Left renal pelvis (tissue), 4 donors: Measurements from ENCODE around the gene TUBGCP6. TPM values are rescaled to one million over a fixed set of nuclear protein-coding genes. Genes with fewer than 3 reads are reported as not detected.

ENCODE experiments used
- DNase-seq, 4 donors: peaks; one replicate each; pipeline ENCODE4 v3.0.0-alpha.2; 2013; ENCODE audit warnings: low read depth in 4 of 4, low spot score in 3 of 4
- polyA plus RNA-seq, 4 donors: library from polyadenylated mRNA; unstranded; fragments of 120-200 nt; gene quantifications; one replicate each; pipeline ENCODE4 v1.2.1, GENCODE V29; 2013; ENCODE audit not compliant: insufficient read length in 4 of 4

The TUBGCP6 gene
- polyA plus RNA-seq, 4 donors = 24.2 to 47.3 (median 34.6) TPM

DNA sequence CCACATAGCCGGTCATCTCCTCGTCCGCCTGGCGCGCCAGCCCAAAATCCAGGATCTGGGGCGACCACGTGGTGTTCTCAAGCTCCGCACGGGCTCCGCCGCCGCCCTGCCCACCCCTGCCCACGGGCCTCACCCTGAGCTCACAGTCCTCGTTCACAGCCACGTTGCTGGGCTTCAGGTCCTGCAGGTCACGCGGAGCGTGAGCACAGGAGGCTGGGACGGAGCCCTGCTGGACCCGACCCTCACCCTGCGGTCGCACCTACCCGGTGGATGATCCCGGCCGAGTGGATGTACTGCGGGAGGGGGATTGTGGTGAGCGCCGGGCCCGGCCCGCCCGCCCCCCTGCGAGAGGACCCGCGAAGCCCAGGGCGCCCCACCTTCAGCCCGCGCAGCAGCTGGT lies 22.2 kb upstream of the TUBGCP6 start:
- no peak for DNase-seq

DNA sequence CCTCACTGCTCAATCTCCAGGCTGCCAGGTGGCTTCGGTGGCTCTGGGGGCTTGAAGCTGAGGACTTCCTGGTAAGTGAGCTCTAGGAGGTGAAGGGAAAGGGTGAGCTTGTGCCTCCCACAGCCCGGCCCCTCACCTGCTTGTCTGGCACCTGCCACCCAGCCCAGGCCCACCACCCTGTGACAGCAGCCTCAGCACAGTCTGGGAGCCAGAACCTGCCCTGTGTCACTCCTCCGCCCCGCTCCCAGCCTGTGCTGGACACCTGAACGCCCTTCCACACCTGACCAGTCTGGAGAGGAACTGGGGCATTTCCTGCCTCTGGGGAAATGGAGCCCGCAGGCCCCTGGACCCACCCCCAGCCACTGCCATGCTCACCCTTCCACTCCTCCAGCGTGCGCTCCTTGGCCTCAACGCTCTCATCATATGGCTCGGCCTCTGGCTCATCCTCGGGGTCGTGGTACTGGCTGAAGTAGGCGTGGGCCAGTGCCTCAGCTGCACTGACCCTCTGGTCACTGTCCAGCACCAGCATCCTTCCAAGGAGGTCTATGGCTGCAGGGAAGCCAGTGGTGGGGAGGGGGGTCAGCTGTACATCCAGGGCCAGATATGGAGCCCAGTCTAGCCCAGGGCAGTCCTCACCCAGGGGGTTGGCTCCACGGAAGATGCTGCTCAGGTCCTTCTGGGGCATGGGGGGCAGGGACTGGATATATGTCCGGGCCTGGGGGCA lies 20.3 kb upstream of the TUBGCP6 start:
- no peak for DNase-seq

DNA sequence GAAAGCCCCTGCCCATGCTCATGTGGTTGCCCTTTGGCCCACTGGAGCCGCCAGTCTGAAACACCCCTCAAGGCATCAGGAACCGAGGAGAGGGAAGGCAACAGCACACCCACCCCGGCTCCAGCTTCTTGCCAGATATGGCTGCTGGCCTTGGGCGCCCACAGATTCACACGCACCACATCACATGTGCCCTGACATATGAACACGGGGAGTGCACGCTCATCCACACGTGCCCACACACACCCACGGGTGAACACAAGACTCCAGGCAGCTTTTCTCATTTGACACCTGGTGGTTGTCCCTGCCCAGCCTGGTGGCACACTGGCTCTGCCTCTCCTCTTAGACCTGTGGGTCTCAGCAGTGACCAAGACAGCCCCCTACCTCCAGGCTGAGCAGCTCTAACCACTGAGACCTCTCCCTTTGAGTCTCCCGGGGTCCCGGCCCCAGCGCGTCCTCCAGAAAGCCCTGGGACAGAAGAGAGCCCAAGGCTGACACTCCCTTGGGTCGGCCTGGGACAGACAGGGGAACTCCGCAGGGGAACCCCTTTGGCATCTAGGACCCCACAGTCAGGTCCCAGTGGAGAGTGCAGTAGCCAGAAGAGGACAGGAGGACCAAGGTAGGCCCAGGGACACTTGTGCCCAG lies 19.4 kb upstream of the TUBGCP6 start:
- DNase-seq = no peak

DNA sequence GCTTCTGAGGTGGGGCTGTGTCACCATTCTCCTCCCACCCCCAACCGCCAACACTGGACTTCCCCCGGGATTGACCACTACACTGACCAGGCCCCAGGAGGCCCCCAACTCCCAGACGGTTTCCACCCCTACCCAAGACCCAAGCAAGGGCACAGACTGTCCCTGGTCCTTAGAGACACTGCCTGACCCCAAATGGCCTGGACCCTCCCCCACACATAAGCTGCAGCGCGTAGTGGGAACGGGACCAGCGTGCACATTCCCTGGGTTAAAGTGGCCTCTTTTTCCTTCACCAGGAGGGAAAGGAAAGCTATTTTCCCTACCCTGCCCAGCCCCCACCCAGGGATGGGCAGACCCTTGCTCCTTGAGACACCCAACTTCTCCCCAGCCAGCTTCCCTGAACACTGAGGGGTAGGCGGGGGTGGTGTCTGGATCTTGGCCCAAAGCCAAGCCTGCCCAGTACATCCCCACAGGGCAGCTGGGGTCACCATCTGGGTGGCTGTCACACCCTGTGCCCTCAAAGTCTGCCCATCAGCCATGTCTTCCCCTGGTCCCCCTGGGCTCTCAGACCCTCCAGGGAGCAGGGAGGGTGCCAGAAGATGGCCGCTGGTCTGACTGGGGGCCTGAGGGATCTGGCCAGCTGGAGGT lies 18.3 kb upstream of the TUBGCP6 start:
- no peak for DNase-seq

DNA sequence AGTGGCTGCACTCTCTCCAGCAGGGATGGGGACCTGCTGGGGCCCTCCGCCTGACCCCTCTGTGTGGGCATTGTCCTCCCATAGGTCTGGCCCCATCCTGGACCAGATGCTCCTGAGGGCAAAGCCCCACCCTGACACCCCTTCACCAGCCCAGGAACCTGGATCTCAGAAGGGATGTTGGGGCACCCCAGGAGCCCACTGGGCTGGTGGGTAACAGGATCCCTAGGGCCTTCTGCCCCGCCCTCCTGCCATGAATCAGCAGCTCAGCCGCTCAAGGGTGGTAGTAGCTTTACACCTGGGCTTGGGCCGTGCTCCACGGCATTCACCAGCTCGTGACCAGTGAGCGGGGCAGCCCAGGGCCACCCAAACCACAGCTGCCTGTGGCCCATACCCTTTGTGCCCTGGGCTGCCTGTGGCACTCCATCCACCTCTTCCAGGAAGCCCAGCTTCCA lies 17.7 kb upstream of the TUBGCP6 start:
- DNase-seq = no peak

DNA sequence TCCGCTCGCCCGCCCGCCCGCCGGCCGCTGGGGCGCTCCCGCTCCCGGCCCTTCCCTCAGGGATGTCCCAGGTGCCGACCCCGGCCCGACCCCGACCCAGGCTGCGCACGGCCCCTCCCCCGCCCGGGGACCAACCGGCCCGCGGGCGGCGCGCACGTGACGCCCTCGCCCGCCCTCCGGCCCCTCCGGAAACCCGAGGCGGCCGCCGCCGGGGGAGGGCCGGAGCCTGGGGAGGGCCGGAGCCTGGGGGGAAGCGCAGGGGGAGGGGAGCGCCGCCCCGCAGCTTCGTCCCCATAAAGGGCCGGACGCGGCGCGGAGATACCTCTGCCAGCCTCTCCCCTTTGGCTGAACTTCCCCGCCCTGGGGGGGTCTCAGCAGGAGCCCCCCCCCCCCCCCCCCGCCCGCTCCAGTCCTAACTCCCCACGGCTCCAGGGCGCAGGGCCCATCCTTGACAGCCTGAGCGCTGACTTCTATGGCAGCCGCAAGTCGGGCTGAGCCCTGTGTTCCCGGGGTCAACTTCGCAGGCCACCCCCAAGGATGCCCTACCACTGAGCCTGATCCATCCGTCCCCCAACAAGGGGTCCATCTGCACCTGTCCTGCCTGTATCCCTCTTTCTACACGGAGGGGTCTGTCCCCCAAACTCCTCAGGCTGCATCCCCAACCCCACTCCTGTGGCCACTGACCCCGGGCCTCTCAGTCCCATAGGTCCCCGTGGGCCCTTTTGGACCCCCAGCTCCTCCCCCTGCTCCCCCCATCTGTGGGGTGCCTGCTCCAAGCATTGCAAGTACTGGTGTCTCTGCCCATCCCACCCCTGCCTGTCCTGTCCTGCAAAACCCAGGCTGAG lies 17.0 kb upstream of the TUBGCP6 start, which contains the start of gene MAPK12:
Gene MAPK12, minus strand, starts transcription at position 69 of the 845 bp plus-strand sequence. CDS start 174 bp downstream, outside the sequence.
- DNase-seq = no peak

DNA sequence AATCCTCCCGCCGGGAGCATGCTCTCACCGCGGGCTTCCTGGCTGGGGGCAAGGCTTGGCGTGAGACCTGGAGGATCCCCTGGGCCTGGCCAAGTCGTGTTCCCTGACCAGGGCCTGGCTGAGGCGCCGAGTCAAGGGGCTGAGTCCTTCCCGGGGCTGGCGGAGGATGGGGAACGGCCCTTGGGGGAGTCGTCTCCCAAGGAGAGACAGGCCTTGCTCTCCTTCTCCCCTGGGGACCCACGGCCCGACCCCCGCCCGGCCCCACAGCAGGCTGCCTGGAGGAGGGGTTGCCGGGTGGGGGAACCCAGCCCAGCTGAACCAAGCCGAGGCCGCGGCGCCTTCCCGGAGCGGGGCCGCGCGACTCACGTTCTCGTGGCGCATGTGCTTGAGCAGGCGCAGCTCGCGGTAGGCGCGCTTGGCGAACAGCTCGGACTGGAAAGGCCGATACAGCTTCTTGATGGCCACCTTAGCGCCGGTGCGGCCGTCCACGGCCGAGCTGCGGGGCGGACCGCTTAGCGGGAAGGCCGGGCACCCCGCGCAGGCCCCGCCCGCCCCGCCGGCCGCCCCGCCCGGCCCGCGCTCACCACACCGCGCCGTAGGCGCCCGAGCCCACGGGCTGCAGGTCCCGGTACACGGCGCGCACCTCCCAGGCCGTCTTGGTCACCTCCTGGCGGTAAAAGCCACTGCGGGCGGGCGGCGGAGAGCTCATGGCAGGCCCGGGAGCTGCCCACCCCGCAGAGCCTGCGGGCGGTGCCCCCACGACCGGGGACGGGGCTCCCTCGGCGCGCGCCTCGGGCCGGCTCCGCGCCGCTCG lies 16.2 kb upstream of the TUBGCP6 start:
- no peak for DNase-seq

DNA sequence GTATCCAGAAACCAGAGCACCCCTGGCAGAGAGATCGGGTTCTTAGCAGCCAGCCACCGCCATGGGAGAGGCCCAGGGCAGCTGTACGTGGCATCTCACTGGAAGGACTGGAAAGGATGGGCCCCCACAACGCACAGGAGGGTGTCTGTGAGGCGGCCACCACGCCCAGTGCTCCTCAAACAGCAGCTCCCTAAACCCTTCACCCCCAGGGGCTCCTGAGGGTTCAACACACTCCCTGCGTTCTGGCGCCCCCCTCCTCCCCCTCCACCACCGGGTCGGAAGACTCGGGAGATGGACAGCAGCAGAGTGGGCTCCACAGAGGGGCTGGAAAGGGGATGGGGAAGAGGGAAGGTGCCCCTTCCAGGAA lies 15.6 kb upstream of the TUBGCP6 start:
- DNase-seq = no peak

DNA sequence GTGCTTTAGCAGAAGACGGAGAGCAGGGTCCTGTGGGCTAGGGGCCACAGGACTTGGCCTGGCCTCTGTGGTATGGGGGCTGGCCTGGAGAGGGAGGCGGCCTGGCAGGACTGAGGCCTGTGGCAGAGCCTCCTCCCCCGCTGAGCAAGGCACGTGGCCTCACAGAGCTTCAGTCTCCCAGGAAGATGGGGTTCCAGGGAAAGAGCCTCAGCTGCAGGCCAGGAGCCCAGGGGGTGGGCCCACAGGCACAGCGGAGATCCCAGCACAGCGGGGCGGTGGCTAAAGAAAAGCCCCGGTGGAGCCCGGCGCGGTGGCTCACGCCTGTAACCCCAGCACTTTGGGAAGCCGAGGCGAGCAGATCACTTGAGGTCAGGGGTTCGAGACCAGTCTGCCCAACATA lies 14.5 kb upstream of the TUBGCP6 start:
- no peak for DNase-seq

DNA sequence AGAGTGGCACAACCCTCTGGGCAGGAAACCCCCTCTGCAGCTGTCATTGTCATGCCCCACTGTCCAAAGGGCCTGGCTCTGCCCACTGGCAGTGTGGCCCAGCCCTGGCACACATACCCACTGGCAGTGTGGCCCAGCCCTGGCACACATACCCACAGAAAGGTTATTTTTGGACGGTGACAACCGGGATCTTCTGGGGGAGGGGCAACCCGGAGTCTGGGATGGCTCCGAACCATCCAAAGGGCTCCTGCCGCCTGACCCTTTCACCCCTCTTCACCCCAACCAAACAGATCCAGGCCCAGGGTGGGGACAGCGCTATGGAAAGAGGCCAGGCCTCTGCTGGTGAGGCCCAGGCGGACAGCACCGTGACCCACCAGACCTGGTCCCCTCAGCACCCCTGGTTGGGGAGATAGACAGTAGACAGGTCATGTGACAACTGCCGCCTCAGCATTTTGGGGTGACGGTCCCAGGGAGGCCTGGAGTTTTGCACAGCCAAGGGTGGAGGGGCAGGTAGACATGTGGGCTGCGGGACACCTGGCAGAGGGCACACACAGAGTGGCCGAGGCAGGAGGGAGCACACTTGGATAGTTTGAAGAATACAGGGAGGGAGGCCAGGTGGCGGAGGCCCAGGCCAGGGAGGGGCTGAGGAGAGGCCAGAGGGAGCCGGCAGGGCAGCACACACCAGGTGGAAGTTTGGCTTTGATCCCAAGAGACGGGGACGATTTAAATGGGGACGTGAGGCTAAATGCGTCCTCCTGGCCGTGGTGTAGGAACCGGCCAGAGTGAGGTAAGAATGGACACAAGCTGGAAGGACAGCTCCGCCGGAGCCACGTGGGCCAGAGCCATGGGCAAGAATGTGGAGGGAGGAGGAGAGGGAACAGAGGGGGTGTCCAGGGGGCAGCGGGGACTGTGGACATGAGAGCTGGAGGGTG lies 13.8 kb upstream of the TUBGCP6 start:
- no peak for DNase-seq

DNA sequence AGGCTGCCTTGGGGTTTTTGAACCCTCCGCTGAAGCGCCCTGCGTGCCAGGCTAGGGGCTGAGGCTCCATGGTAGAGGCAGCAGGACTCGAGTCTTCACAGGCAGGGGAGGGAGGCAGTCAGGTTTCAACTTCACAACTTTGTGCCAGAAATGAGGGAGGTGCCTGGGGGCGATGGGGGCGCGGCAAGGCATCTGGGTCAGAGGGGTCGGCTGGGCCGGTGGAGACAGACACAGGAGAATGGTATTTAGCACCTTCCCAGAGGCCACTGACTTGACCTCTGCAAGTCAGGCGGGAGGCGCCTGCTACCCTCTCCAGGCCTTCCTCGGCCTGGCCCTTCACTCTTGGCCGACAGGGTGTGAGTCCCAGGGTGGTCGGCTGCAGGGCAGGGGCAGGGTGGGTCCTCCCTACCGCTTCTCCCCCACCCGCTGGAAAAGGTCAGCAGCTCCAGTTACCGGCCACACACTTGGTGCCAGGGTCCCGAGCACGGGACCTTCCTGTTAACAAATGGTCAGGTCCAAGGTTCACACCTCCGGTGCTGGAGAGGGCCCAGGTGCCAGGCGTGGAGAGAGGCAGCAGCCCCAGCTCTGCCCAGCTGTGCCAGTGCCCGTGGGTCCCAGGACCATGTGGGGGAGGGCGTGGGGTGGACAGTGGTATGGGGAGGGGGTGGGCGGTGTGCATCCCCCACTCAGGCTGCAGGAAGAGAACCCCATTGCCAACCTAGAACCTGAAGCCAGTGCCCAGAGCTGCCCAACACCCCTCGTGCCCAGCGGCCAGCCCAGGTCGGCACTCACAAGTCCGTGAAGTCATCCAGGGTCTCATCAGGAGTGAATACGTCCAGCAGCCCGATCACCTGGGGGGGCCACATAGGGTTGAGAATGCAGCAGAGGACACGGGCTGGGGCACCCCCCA lies 12.9 kb upstream of the TUBGCP6 start:
- DNase-seq = no peak

DNA sequence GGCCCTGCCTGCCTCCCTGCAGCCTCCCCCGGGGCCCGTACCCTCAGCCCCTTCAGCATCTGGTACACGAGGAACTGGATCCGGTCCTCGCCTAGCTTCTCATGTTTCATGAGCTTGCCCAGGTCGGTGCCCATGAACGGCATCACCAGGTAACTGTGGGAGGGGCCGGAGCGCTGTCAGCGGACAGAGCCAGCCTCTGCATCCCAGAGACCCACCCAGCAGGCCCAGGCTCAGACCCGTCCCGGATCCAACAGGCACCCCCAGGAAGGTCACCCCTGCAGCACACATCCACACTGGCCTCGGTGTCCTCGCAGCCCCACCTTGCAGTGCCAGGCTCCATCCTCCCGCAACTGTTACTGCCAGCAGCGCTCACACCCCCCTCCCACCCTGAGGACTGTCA lies 12.2 kb upstream of the TUBGCP6 start:
- DNase-seq = no peak

DNA sequence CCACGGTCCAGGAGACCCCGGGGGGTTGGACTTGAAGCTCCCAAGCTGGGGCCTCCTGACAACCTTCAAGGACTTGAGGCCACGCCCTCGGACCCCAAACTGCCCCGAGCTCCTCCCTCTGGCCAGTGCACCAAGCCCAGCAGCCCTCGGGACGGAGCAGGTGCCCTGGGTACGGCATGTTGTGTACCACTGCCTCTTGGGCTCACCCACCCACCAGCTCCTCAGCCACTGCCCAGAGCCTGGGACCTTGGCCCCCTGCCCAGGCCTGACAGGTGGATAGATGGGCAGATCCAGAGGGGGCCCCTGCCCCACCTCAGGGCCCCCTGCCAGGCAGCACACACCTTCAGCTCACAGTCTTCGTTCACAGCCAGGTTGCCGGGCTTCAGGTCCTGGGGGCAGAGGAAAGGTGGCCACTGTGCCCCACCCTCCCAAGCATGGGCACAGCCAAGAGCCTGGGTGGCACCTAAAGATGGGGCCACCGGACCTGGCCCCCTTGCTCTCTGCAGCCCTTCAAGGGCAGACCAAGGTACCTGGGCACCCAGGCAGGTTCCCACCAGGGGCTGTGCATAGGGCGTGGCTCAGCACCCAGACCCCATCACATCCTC lies 11.5 kb upstream of the TUBGCP6 start:
- DNase-seq = no peak

DNA sequence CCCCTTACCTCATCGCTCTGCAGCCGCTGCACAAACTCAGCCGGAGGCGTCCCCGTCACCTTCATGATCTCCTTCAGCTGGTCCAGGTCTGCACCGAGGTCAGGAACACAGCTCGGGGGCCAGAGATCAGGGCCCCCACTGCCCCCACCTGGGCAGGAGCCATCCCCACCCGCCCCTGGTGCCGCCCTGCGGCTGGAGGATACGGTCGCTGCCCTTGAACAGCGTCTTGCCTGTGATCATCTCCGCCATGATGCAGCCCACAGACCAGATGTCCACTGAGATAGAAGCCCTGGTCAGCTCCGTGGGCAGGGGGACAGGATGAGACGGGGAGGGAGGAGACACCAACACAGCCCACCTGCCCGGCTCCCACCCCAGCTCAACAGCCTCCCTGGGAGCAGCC lies 10.8 kb upstream of the TUBGCP6 start:
- DNase-seq = no peak

DNA sequence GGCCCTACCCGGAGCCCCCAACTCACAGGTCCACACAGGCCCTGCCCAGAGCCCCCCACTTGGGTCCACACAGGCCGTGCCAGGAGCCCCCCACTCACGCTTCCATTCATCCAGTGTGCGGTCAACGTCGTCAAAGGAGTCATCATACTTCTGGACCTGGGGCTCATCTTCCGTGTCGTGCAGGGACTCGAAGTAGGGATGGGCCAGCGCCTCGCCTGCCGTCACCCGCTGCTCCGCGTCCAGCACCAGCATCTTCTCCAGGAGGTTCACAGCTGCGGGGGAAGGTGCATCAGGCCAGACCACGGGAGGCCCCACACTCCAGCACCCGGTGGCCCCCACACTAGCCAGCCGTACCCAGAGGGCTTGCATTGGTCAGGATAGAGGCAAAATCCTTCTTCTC lies 10.3 kb upstream of the TUBGCP6 start:
- no peak for DNase-seq

DNA sequence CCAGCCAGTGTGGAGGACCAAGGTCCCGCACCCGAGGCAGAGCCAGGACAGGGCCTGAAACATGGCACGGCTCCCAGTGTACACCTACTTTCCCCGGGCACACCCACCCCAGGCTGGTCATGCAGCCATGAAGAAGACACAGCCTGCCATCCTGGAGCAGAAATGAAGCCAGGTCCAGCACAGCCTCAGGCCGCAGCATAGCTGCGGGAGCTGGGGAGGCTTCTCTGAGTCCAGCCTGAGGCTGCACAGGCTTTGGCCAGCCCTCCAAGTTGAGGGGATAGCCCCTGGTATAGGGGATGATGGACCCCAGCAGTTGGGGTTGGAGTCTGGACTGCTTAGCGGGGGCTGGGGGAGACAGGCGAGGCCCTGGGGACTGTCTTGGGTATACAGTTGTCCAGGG lies 9.1 kb upstream of the TUBGCP6 start:
- DNase-seq = no peak

DNA sequence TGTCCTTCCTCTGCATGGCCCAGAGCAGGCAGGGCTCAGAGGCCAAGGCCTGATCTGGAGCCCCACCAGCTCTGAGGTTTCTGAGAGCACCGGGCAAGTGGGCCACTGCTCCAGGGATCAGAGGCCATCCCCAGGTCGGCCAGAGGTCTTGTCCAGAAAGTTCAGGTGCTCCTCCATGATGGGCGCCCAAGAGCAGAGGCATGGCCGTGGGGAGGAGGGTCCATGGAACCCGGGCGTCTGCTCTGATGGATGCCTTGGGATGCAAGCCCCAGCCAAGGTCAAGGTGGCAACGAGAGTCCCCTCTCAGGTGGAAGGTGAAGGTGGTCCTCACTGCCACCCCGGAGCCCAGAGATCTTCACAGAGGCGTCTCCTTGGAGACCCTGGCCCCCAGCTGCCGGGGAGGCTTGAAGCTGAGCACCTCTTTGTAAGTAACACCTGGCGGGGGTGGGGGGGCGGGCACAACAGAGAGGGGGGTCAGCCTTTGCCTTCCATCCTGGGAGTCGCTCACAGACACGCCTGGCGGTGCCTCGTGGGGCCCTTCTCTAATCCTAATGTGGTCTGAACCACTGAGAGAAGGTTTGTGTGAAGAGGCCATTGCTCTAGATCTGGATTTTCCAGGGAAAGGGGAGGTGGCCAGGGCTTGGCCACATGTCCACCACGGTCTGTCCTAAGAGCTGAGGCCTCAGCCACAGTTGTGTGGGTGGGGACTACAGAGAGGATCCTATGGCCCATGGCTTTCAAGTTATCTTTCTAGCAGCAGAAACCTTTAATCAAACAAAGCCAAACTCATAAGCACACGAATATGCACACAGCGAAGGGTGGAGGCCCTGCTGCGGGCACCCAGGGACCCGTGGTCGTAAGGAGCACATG lies 8.5 kb upstream of the TUBGCP6 start:
- no peak for DNase-seq
